Loucy (cell line): ENCODE results near the gene TP73.

Experiments
- H2AFZ ChIP-seq: fragments of 200-600 bp; sonication (generic); 2 replicates; pipeline ENCODE4 v1.6.0; 2016; ENCODE audit warnings: antibody characterized with exemption, mild to moderate bottlenecking, low read length, moderate library complexity
- H3F3A ChIP-seq: fragments of 200-600 bp; 2 replicates; pipeline ENCODE4 v1.6.0; 2016; ENCODE audit warnings: antibody characterized with exemption, low read depth, mild to moderate bottlenecking
- H3K27me3 ChIP-seq: fragments of 200-600 bp; sonication (generic); 2 replicates; pipeline ENCODE4 v1.6.1; 2014; ENCODE audit warnings: low read length, mild to moderate bottlenecking; ENCODE audit not compliant: insufficient read depth, poor library complexity, severe bottlenecking
- H3K36me3 ChIP-seq: fragments of 200-600 bp; sonication (generic); 2 replicates; pipeline ENCODE4 v1.6.1; 2016; ENCODE audit warnings: low read length; ENCODE audit not compliant: insufficient read depth
- H3K4me1 ChIP-seq: fragments of 200-600 bp; sonication (generic); 2 replicates; pipeline ENCODE4 v1.5.1; 2014; ENCODE audit warnings: low read length, mild to moderate bottlenecking; ENCODE audit not compliant: insufficient read depth, poor library complexity, severe bottlenecking
- H3K4me2 ChIP-seq: fragments of 200-600 bp; sonication (generic); 2 replicates; pipeline ENCODE4 v1.6.0; 2014; ENCODE audit warnings: antibody characterized with exemption, low read length, low read depth, mild to moderate bottlenecking; ENCODE audit not compliant: poor library complexity, severe bottlenecking
- H3K4me3 ChIP-seq: fragments of 200-600 bp; sonication (generic); 2 replicates; pipeline ENCODE4 v1.5.1; 2014; ENCODE audit warnings: low read length, mild to moderate bottlenecking, mixed read lengths; ENCODE audit not compliant: poor library complexity, severe bottlenecking
- H3K79me2 ChIP-seq: fragments of 200-600 bp; sonication (generic); 2 replicates; pipeline ENCODE4 v1.6.1; 2014; ENCODE audit warnings: low read length; ENCODE audit not compliant: insufficient read depth
- H3K9ac ChIP-seq: fragments of 200-600 bp; sonication (generic); 2 replicates; pipeline ENCODE4 v1.6.0; 2014; ENCODE audit warnings: mild to moderate bottlenecking, low read depth, low read length, moderate library complexity; ENCODE audit not compliant: poor library complexity, severe bottlenecking
- H3K9me2 ChIP-seq: fragments of 200-600 bp; sonication (generic); replicated peaks from 2 replicates; pipeline ENCODE4 v1.6.1; 2016; ENCODE audit warnings: low read depth, low read length, mixed read lengths
- H3K9me3 ChIP-seq: fragments of 200-600 bp; sonication (generic); 2 replicates; pipeline ENCODE4 v1.6.1; 2014; ENCODE audit warnings: mild to moderate bottlenecking, antibody characterized with exemption, low read length, low read depth; ENCODE audit not compliant: insufficient read depth
- H4K20me1 ChIP-seq: fragments of 200-600 bp; sonication (generic); 2 replicates; pipeline ENCODE4 v1.6.0; 2014; ENCODE audit warnings: antibody characterized with exemption, low read length, mild to moderate bottlenecking; ENCODE audit not compliant: insufficient read depth, poor library complexity, severe bottlenecking
- CTCF ChIP-seq: fragments of 200-600 bp; sonication (generic); conservative IDR thresholded peaks from 2 replicates; pipeline ENCODE4 v1.5.1; 2014; ENCODE audit warnings: mild to moderate bottlenecking, antibody characterized with exemption, low read length
- EZH2phosphoT487 ChIP-seq: fragments of 200-600 bp; IDR thresholded peaks from 2 replicates; pipeline ENCODE4 v1.6.1; 2018; ENCODE audit warnings: antibody characterized with exemption, mild to moderate bottlenecking, moderate library complexity, borderline replicate concordance

Gene TP73

GRCh38 chr1:3672231-3672970 lies 20.1 kb downstream of the TP73 start:
- Histone ChIP-seq H3K9me3 (no peaks in the 10 kb centered on the region), H3K4me3 (no peak overlapping the region), H3K9ac (no peak overlapping the region), H3F3A (no peaks in the 10 kb centered on the region), H3K9me2 (no peaks in the 10 kb centered on the region), H2AFZ (no peak overlapping the region), H3K4me1 (peaks cover 10% of the 10 kb centered on the region), H3K27me3 (no peaks in the 10 kb centered on the region), H4K20me1 (no peaks in the 10 kb centered on the region), H3K36me3 (no peaks in the 10 kb centered on the region), H3K79me2 (no peaks in the 10 kb centered on the region), H3K4me2 (no peak overlapping the region)
- TF ChIP-seq CTCF (no peak), EZH2phosphoT487 (no peak)

GRCh38 chr1:3672971-3673361 lies 20.6 kb downstream of the TP73 start:
- Histone ChIP-seq H4K20me1 (no peaks in the 10 kb centered on the region), H3K4me1 (peaks cover 15% of the 10 kb centered on the region), H3K9me2 (no peaks in the 10 kb centered on the region), H3F3A (no peaks in the 10 kb centered on the region), H3K36me3 (no peaks in the 10 kb centered on the region), H2AFZ (no peak overlapping the region), H3K27me3 (no peaks in the 10 kb centered on the region), H3K4me3 (no peak overlapping the region), H3K9ac (no peak overlapping the region), H3K9me3 (no peaks in the 10 kb centered on the region), H3K4me2 (no peak overlapping the region), H3K79me2 (no peaks in the 10 kb centered on the region)
- TF ChIP-seq CTCF: no peak
- no peak for TF ChIP-seq EZH2phosphoT487

GRCh38 chr1:3673381-3674099 lies 21.2 kb downstream of the TP73 start:
- Histone ChIP-seq H3K9ac (no peak overlapping the region), H3F3A (no peaks in the 10 kb centered on the region), H3K36me3 (no peaks in the 10 kb centered on the region), H3K9me3 (no peaks in the 10 kb centered on the region), H3K4me2 (no peak overlapping the region), H3K79me2 (no peaks in the 10 kb centered on the region), H3K4me3 (no peak overlapping the region), H3K27me3 (no peaks in the 10 kb centered on the region), H3K4me1 (peaks cover 21% of the 10 kb centered on the region), H2AFZ (no peak overlapping the region), H3K9me2 (no peaks in the 10 kb centered on the region), H4K20me1 (no peaks in the 10 kb centered on the region)
- TF ChIP-seq EZH2phosphoT487: no peak
- no peak for TF ChIP-seq CTCF
